D721Med (cell line): ENCODE measurements around the gene PRSS12.
"Not testable (repeated sequence)": the region's sequence is repeated elsewhere in the genome, so short reads cannot be mapped to it uniquely, and the experiment has no call there.

Source experiments
- DNase-seq: peaks from one replicate; pipeline ENCODE4 v3.0.0; 2011; ENCODE audit warnings: low spot score; ENCODE audit not compliant: insufficient read length
- FAIRE-seq: peaks from 2 replicates; lab custom pipeline; 2011; peaks lifted over from hg19 to GRCh38; lab: Jason Lieb, UNC
- TF ChIP-seq, protein P1 (sequence below): IDR thresholded peaks from 2 replicates; pipeline ENCODE4 v1.5.1; 2012; ENCODE audit warnings: mild to moderate bottlenecking, control low read depth; ENCODE audit not compliant: insufficient read depth; ENCODE audit errors: missing control alignments

The PRSS12 gene

DNA sequence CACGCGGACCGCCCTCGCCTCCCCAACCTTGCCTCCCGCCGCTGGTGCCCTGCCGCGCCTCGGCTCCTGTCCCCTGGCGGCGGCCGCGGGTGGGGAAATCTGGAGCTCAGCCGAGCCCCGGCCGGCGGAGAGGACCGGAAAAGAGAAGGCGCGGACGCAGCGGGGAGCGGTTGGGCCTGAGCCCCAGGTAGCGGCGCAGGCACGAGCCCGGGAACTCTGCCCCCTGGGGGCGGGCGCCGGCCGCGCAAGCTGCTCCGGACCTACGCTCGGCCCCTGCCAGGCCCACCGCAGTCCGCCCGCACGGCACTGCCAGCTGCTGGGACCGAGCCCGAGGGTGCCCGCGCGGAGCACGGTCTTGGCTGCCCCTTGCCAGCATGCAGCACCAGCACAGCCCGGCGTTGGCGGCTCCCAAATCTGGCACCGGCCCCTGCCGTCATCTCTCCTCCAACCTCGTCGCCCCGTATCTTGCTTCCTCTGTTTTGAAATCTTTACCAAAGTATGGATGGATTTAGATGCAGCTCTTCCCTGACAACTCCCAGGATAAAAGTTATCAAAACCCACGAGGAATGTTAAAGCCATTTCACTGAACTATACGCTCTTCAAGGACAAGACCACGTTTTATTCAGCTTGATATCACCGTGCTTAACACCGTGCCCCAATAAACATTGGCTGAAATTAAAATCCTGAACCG, at the start of gene PRSS12:
TSS of gene PRSS12 (minus strand) at position 161 of the 691 bp plus-strand sequence. CDS start 283 bp downstream, outside the sequence.
- TF ChIP-seq, protein P1, sequence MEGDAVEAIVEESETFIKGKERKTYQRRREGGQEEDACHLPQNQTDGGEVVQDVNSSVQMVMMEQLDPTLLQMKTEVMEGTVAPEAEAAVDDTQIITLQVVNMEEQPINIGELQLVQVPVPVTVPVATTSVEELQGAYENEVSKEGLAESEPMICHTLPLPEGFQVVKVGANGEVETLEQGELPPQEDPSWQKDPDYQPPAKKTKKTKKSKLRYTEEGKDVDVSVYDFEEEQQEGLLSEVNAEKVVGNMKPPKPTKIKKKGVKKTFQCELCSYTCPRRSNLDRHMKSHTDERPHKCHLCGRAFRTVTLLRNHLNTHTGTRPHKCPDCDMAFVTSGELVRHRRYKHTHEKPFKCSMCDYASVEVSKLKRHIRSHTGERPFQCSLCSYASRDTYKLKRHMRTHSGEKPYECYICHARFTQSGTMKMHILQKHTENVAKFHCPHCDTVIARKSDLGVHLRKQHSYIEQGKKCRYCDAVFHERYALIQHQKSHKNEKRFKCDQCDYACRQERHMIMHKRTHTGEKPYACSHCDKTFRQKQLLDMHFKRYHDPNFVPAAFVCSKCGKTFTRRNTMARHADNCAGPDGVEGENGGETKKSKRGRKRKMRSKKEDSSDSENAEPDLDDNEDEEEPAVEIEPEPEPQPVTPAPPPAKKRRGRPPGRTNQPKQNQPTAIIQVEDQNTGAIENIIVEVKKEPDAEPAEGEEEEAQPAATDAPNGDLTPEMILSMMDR: peak; percentile 49
- no peak for FAIRE-seq
- peak; percentile 48 for DNase-seq

DNA sequence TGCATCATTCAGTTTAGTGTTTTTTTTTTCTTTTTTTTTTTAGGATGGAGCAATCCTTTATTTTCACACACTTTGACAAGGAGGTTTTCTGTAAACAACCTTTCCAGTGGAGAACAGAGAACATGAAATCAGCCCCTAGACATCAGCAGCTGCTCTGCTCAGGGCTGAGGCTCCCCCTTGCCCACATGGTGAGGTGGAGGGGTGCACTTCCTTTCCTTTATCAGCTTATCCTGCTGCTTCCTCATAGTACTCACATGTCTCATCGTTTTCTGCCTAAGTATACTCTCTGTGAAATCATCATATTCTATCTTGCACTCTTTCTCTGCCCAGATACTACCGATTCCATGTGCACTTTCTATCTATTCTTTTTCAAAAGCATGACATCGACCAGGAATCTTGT, 47.6 kb upstream of the PRSS12 start:
- TF ChIP-seq, protein P1: no peak
- FAIRE-seq: no peak
- DNase-seq: no peak

DNA sequence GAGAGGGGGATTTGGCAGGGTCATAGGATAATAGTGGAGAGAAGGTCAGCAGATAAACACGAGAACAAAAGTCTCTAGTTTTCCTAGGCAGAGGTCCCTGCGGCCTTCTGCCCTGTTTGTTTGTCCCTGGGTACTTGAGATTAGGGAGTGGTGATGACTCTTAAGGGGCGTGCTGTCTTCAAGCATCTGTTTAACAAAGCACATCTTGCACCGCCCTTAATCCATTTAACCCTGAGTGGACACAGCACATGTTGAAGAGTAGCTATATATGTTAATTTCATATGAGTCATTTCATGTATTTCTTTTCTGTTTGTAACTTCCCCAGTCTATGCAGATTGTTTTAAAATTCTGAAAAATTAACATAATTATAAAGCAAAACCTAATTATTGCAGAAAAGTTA, 47.1 kb upstream of the PRSS12 start:
- not testable (repeated sequence) for DNase-seq, FAIRE-seq

- DNase-seq: no peak
- FAIRE-seq: peak; percentile 61
- TF ChIP-seq, protein P1: no peak
Measured at GRCh38 chr4:118398226-118399090, 45.7 kb upstream of the PRSS12 start.

- TF ChIP-seq, protein P1: no peak
- FAIRE-seq: peak; percentile 44
- no peak for DNase-seq
Measured at GRCh38 chr4:118397623-118397979, 44.8 kb upstream of the PRSS12 start.

DNA sequence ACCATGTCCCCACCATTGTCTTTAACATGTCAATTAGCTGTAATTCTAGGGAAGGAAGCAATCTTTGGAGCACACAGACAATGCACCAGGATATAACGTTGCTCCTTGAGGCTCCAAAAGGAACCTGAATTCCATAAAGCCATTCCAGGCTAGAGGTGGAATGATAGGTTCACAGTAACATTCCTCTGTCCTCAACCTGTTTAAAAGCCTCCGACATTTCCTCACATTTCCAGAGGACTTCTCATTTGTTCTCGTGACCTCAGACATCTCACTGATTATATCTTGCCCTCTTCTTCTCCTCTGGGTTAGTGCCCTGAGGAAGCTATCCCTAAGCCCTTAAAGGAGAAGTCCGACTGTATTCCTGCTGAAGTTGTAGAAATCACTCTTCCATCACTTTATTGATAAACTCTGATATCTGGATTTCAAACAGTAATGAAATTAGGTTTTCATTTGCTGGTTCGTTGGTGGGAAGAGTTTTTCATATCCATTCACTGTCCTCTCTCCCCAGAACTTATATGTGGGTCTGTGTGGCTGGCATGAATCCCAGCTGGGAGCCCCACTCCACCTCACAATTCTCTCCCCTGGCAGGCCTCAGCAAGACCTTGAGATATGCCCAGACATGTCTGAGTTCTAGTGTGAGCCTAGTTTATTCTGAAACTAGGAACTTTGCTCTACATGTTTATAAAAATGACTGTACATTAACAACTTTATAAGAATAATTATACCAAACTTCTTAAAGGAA, 44.2 kb upstream of the PRSS12 start:
- TF ChIP-seq, protein P1: no peak
- no peak for DNase-seq
- peak; percentile 56 for FAIRE-seq

DNA sequence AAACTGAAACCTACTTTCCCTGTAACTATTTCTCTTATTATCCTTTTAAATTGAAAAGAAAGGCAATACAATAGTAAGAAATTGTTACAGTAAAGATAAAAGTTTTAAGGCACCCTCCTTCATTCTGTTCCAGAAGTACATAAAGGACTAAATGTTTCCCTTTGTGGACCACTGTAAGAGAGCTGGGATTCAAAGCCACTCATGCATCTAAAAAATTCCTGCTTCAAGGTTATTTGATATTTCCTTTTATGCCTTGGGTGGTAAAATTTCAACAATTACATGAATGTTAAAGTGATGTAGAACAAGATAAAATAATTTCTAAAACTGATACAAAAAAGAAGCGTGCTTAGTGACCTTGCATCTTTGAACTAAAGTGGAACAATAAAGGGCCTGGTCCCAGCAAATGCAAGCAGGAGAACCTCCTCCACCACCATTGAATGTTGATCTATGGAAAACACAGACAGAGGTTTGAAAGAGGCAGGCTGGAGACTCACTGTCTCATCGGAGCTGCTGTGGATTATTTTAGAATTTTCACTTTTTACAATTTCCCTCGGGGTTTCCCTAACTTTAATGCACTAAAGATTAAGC, 42.3 kb upstream of the PRSS12 start:
- TF ChIP-seq, protein P1: no peak
- DNase-seq (no peak), FAIRE-seq (peak; percentile 77)

DNA sequence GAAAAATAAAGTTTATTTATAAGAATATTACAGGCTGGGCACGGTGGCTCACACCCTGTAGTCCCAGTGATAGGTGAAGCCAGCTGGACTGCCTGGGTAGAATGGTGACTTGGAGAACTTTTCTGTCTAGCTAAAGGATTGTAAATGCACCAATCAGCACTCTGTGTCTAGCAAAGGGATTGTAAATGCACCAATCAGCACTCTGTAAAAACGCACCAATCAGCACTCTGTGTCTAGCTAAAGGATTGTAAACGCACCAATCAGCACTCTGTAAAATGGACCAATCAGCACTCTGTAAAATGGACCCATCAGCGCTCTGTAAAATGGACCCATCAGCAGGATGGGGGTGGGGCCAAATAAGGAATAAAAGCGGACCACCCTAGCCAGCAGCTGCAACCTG, 39.7 kb upstream of the PRSS12 start:
- not testable (repeated sequence) for FAIRE-seq, DNase-seq
